HG02623 (cell line): ENCODE results near the gene POLE3.
"Not testable (repeated sequence)": the region's sequence is repeated elsewhere in the genome, so short reads cannot be mapped to it uniquely, and the experiment has no call there.

Experiments
- ATAC-seq: cut with Tn5 transposase; IDR thresholded peaks from one replicate; pipeline ENCODE4 v1.9.1; 2021; ENCODE audit warnings: moderate library complexity; ENCODE audit not compliant: unreplicated experiment

Gene POLE3

GRCh38 chr9:113379094-113379828 lies 31.2 kb downstream of the POLE3 start:
- not testable (repeated sequence) for ATAC-seq

- peak; percentile 78 for ATAC-seq
Measured at GRCh38 chr9:113376634-113377567, 33.6 kb downstream of the POLE3 start, which contains the start of gene HDHD3. Gene HDHD3, minus strand, starts transcription at chr9:113376986. Its CDS starts 2,632 bp downstream, at chr9:113374354.

- no peak for ATAC-seq
Measured at GRCh38 chr9:113375057-113376023, 35.1 kb downstream of the POLE3 start.

- no peak for ATAC-seq
Measured at GRCh38 chr9:113373676-113374392, 36.6 kb downstream of the POLE3 start.

DNA sequence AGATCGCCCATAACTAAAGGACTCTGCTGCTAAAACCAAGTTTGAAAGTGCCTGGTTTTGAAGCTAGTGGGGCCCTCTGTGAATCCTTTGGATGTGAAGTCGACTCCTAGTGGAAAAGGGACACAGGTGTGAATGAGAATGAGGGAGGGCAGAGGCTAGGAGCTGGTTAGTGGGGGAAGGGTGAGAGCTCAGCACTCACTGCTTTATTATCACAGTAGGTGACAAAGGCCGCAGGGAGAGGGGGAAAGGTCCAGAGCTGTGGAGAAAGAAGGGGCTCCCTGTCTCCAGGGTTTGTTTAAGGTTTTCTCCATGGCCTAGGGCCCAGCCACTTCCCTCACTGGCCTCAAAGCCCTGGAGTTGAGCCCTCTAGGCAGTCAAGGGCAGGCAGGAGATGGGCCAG lies 37.2 kb downstream of the POLE3 start:
- no peak for ATAC-seq

GRCh38 chr9:113372059-113372458 lies 38.4 kb downstream of the POLE3 start:
- no peak for ATAC-seq

DNA sequence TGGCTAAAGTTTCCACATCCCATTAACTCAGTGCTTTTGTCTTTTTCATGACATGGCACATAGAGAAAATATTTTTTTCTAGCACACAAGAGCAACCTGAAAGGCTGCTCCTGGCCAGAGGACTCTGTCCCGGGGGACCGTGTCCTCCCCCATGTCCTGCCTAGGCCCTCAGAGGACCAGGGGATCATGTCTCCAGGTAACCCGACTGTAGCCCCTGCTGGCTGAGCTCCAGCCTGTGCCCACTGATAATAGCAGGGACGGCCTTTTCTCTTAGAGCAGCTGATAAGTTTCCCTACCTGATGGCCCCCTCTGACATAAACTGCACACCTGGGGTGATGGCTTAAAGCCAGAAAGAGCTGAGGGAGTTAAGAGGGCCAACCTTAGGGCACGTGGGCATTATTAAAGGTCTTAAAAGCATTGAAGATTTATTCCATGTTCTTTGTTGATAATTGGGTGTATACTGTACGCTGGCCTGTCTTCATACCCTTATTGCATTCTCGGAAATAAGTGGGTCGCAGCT lies 39.6 kb downstream of the POLE3 start:
- no peak for ATAC-seq

GRCh38 chr9:113369855-113370140 lies 40.7 kb downstream of the POLE3 start:
- no peak for ATAC-seq

DNA sequence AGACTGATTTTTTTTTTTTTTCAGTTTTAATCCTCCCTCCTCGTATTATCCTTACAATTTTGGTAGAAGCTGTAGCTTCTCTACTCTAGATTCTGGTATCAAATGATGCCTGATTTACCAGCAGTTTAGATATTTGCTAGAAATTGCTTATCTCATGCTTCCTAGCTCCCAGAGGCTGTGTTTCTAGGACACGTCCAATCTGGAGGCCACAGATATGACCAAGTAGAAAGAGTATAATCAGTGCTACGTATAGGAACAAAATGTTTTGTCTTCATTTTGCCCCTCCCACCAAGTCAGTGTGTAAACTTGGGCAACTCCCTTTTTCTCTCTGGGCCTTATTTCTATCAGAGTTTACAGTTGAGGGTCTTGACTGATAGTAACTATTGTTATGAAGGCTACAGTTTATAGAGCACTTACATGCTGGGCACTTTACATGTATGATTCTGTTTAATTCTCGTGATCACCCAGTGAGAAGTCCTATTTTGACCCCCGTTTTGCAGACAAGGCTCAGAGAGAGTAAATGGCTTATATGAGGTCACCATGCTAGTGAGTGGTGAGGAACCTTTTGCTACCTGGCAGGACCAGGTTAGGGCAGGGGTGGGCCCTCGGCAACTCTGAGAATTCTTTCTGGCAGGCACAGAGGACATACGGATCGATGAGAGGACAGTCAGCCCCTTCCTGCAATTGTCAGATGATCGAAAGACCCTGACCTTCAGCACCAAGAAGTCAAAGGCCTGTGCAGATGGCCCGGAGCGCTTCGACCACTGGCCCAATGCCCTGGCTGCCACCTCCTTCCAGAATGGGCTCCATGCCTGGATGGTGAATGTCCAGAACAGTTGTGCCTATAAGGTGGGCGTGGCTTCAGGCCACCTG lies 41.3 kb downstream of the POLE3 start:
- ATAC-seq = no peak

- ATAC-seq = no peak
Measured at GRCh38 chr9:113368348-113368981, 42.0 kb downstream of the POLE3 start.

- ATAC-seq = not testable (repeated sequence)
Measured at GRCh38 chr9:113365652-113366051, 44.8 kb downstream of the POLE3 start.

- ATAC-seq = no peak
Measured at GRCh38 chr9:113364951-113365350, 45.5 kb downstream of the POLE3 start.

DNA sequence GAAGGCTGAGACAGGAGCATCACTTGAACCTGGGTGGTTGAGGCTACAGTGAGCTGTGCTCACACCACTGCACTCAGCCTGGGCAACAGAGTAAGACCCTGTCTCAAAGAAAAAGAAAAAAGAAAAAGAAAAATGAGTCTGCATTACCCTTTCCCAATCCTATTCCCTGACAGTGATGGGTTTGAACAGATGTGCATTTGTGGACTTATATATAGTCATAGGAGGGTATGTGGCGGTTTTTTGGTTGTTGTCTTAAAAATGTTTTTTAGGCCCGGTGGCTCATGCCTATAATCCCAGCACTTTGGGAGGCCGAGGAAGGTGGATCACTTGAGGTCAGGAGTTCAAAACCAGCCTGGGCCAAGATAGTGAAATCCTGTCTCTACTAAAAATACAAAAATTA lies 47.1 kb downstream of the POLE3 start:
- no peak for ATAC-seq

- no peak for ATAC-seq
Measured at GRCh38 chr9:113361304-113362018, 49.0 kb downstream of the POLE3 start.

GRCh38 chr9:113360242-113360842 lies 50.1 kb downstream of the POLE3 start:
- ATAC-seq = no peak

GRCh38 chr9:113359385-113359784 lies 51.1 kb downstream of the POLE3 start:
- no peak for ATAC-seq
